Diencephalon (tissue), 1 donor: ENCODE data around the gene CFD. TPM values are rescaled to one million over a fixed set of nuclear protein-coding genes. Genes with fewer than 3 reads are reported as not detected.

Source experiments
- small RNA-seq: library from RNA; depleted of rRNA; stranded (forward); fragments of <200 nt; gene quantifications from one replicate; pipeline ENCODE3, GENCODE V24; 2014
- total RNA-seq: library from RNA; depleted of rRNA; stranded (reverse); fragments of >200 nt; gene quantifications from one replicate; pipeline ENCODE4 v1.2.3, GENCODE V29; 2014

Gene CFD
- total RNA-seq: 1.6 TPM

GRCh38 chr19:858868-859843, at the start of gene CFD:
CFD (plus strand) TSS chr19:859664; CDS start chr19:859690, 26 bp downstream.

GRCh38 chr19:821825-822503, 37.5 kb upstream of the CFD start, which contains the start of gene PLPPR3:
PLPPR3 (minus strand) TSS chr19:821955; CDS start chr19:821559, 396 bp downstream.

GRCh38 chr19:827710-828321, 31.6 kb upstream of the CFD start, which contains the start of gene AZU1:
AZU1 (plus strand) TSS chr19:827837; CDS start chr19:827847, 10 bp downstream.

GRCh38 chr19:840519-841206, 18.8 kb upstream of the CFD start, which contains the start of gene PRTN3:
PRTN3 (plus strand) TSS chr19:840999; CDS start chr19:841009, 10 bp downstream.

GRCh38 chr19:852136-853013, 7.1 kb upstream of the CFD start, which contains the start of gene ELANE:
ELANE (plus strand) TSS chr19:852303; CDS start chr19:852329, 26 bp downstream.

GRCh38 chr19:892894-893689, 33.6 kb downstream of the CFD start, which contains the start of the genes MED16 and RNU6-9:
MED16 (minus strand) TSS chr19:893187; CDS start chr19:891131, 2,056 bp downstream.
RNU6-9 (plus strand) TSS chr19:893484.

Small RNAs within 50 kb of the gene (small RNA-seq; reads per million reads assigned to genes)
- not detected for gene MIR3187
- gene RNU6-9: not detected

Other genes with a start within 250 kb of the CFD start
- gene POLRMT, start 226.1 kb upstream of the CFD start, total RNA-seq: 19.4 TPM
- gene FGF22, start 219.8 kb upstream of the CFD start, total RNA-seq: 0.69 TPM
- gene RNF126, start 196.4 kb upstream of the CFD start, total RNA-seq: 20.3 TPM
- 7.2 TPM for gene FSTL3, start 183.3 kb upstream of the CFD start, total RNA-seq
- not detected for gene PRSS57, start 164.2 kb upstream of the CFD start, total RNA-seq
- gene PALM, start 150.7 kb upstream of the CFD start, total RNA-seq: 101 TPM
- gene MISP, start 108.6 kb upstream of the CFD start, total RNA-seq: 0.23 TPM
- 35.5 TPM for gene PTBP1, start 62.2 kb upstream of the CFD start, total RNA-seq
- 125 TPM for gene PLPPR3, start 37.7 kb upstream of the CFD start, total RNA-seq
- gene AZU1, start 31.8 kb upstream of the CFD start, total RNA-seq: 0.46 TPM
- gene PRTN3, start 18.7 kb upstream of the CFD start, total RNA-seq: 1.8 TPM
- 0.69 TPM for gene ELANE, start 7.4 kb upstream of the CFD start, total RNA-seq
- gene MED16, start 33.5 kb downstream of the CFD start, total RNA-seq: 27.5 TPM
- gene RNU6-9, start 33.8 kb downstream of the CFD start, total RNA-seq: not detected
- gene R3HDM4, start 53.6 kb downstream of the CFD start, total RNA-seq: 40.1 TPM
- gene KISS1R, start 57.7 kb downstream of the CFD start, total RNA-seq: 2.3 TPM
- 7.6 TPM for gene ARID3A, start 66.4 kb downstream of the CFD start, total RNA-seq
- 33.7 TPM for gene WDR18, start 124.7 kb downstream of the CFD start, total RNA-seq
- 0.69 TPM for gene GRIN3B, start 140.8 kb downstream of the CFD start, total RNA-seq
- 40.8 TPM for gene TMEM259, start 161.5 kb downstream of the CFD start, total RNA-seq
- gene RNU6-2, start 161.9 kb downstream of the CFD start, total RNA-seq: not detected
- gene CNN2, start 166.9 kb downstream of the CFD start, total RNA-seq: 18.2 TPM
- gene ABCA7, start 180.4 kb downstream of the CFD start, total RNA-seq: 11.8 TPM
- gene ARHGAP45, start 207.5 kb downstream of the CFD start, total RNA-seq: 2.5 TPM
- gene POLR2E, start 235.7 kb downstream of the CFD start, total RNA-seq: 55.4 TPM
- 187 TPM for gene GPX4, start 244.3 kb downstream of the CFD start, total RNA-seq